Measurements from ENCODE around the gene COMP.

- no peak for TF ChIP-seq CTCF (IDR thresholded peaks at IDR 0.05)
- no peak for TF ChIP-seq POLR2AphosphoS5 (IDR thresholded peaks at IDR 0.05)
- no peak for TF ChIP-seq POLR2A (IDR thresholded peaks at IDR 0.05)
- TF ChIP-seq EP300 (IDR thresholded peaks at IDR 0.05), result no peak
These were observed 44.4 kb downstream of the COMP start for GRCh38 chr19:18746401-18747325.

Data from suprapubic skin (tissue), 4 donors.